Upper lobe of right lung (tissue), 1 donor: Measurements from ENCODE around the gene PHACTR3. TPM values are rescaled to one million over a fixed set of nuclear protein-coding genes. Genes with fewer than 3 reads are reported as not detected.

Source experiments
- ATAC-seq: fragments of 200-7000 bp; cut with Tn5 transposase; one replicate; pipeline ENCODE4 v1.9.1; 2020; ENCODE audit warnings: mild to moderate bottlenecking, moderate library complexity
- DNase-seq: peaks from one replicate; pipeline ENCODE4 v3.0.0-alpha.2; 2020
- H3K27ac ChIP-seq: fragments of 200-600 bp; one replicate; pipeline ENCODE4 v1.8.0; 2022
- H3K27me3 ChIP-seq: fragments of 200-600 bp; one replicate; pipeline ENCODE4 v1.8.0; 2022; ENCODE audit warnings: mild to moderate bottlenecking
- H3K36me3 ChIP-seq: fragments of 200-600 bp; one replicate; pipeline ENCODE4 v1.8.0; 2022
- H3K4me1 ChIP-seq: fragments of 200-600 bp; one replicate; pipeline ENCODE4 v1.8.0; 2022
- H3K4me3 ChIP-seq: fragments of 200-600 bp; one replicate; pipeline ENCODE4 v1.8.0; 2022; ENCODE audit warnings: mild to moderate bottlenecking
- H3K9me3 ChIP-seq: fragments of 200-600 bp; one replicate; pipeline ENCODE4 v1.8.0; 2022
- intact Hi-C: fragments of 100-400 bp; cut with DNase I; formaldehyde crosslinking; loops from one replicate; pipeline ENCODE4 v1.11.0; 2022
- total RNA-seq: library from RNA; stranded (reverse); fragmentation: NEBNext Ultra II Directional; extraction: Animal tissue kit (Norgen Biotek cat#: 25700); gene quantifications from one replicate; pipeline ENCODE4 v1.2.1, GENCODE V29; 2021
- TF ChIP-seq, protein P1 (sequence below): fragments of 200-600 bp; IDR thresholded peaks from one replicate; pipeline ENCODE4 v1.8.0; 2022; ENCODE audit warnings: antibody characterized with exemption
- donor health status: DM: no; HTN: yes; CAD: no; lungs with severe emphysema.

Gene PHACTR3
- total RNA-seq, 1 donor from 2014 or later, result 18.2 TPM

GRCh38 chr20:59672576-59672975 is 68.2 kb downstream of the PHACTR3 start:
- H3K4me3 ChIP-seq, result no peak overlapping the region
- no peaks in the 10 kb centered on the region for H3K36me3 ChIP-seq
- peaks cover 15% of the 10 kb centered on the region for H3K27me3 ChIP-seq
- H3K9me3 ChIP-seq, result no peaks in the 10 kb centered on the region
- H3K4me1 ChIP-seq, result no peaks in the 10 kb centered on the region
- DNase-seq (no peak), ATAC-seq (no peak)
- no peak overlapping the region for H3K27ac ChIP-seq
- intact Hi-C loops, result no loop called here
- TF ChIP-seq, protein P1, sequence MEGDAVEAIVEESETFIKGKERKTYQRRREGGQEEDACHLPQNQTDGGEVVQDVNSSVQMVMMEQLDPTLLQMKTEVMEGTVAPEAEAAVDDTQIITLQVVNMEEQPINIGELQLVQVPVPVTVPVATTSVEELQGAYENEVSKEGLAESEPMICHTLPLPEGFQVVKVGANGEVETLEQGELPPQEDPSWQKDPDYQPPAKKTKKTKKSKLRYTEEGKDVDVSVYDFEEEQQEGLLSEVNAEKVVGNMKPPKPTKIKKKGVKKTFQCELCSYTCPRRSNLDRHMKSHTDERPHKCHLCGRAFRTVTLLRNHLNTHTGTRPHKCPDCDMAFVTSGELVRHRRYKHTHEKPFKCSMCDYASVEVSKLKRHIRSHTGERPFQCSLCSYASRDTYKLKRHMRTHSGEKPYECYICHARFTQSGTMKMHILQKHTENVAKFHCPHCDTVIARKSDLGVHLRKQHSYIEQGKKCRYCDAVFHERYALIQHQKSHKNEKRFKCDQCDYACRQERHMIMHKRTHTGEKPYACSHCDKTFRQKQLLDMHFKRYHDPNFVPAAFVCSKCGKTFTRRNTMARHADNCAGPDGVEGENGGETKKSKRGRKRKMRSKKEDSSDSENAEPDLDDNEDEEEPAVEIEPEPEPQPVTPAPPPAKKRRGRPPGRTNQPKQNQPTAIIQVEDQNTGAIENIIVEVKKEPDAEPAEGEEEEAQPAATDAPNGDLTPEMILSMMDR, result no peak

- no peak overlapping the region for H3K27ac ChIP-seq
- no peak overlapping the region for H3K4me3 ChIP-seq
- intact Hi-C loops, result no loop called here
- no peaks in the 10 kb centered on the region for H3K36me3 ChIP-seq
- ATAC-seq, result no peak
- peaks cover 23% of the 10 kb centered on the region for H3K27me3 ChIP-seq
- DNase-seq, result no peak
- no peaks in the 10 kb centered on the region for H3K9me3 ChIP-seq
- TF ChIP-seq, protein P1, result no peak
- H3K4me1 ChIP-seq, result no peaks in the 10 kb centered on the region
These were observed 69.1 kb downstream of the PHACTR3 start for GRCh38 chr20:59673288-59673997.

GRCh38 chr20:59673998-59674445 is 69.7 kb downstream of the PHACTR3 start:
- H3K27ac ChIP-seq, result no peak overlapping the region
- H3K27me3 ChIP-seq, result peaks cover 23% of the 10 kb centered on the region
- TF ChIP-seq, protein P1, result no peak
- no peaks in the 10 kb centered on the region for H3K9me3 ChIP-seq
- no peaks in the 10 kb centered on the region for H3K4me1 ChIP-seq
- ATAC-seq (peak; percentile 24), DNase-seq (no peak)
- no peak overlapping the region for H3K4me3 ChIP-seq
- intact Hi-C loops, result no loop called here
- H3K36me3 ChIP-seq, result no peaks in the 10 kb centered on the region

DNA sequence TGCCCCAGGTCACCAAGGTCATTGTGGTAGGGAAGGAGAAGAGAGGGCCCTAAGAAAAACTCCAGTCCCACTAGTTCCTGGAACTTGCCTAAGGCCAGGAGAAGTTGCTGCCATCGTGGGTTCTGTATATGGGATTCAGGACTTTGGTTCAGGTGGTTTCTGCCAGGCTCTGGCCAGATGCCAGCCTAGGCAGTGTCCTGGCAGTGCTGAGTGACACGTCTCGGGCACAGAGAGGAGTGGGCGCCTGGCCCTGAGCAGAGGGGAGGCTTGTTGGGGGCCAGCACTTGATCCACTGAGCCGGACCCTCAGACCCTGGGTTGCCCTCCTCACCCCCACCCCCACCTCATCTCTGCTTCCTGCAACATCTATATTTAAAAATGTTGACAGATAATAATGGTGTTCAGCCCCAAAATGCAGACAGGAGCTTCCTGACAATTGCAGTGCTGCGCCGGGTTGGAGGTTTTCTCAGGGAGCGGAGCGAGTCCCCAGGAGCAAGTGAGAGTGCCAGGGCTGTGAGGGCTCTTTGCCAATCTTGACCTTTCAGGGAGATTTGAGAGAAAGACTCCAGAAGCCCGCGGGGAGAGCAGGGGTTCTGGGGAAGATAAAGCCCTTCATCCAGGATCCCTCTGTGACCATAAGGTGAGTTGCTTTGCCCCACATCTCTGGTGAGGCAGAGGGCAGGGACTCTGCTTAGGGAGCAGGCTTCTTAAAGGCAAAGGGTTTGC is 71.9 kb downstream of the PHACTR3 start:
- H3K9me3 ChIP-seq, result no peaks in the 10 kb centered on the region
- no peaks in the 10 kb centered on the region for H3K4me1 ChIP-seq
- TF ChIP-seq, protein P1, result no peak
- no peak overlapping the region for H3K4me3 ChIP-seq
- H3K27me3 ChIP-seq, result peaks cover 27% of the 10 kb centered on the region
- ATAC-seq (no peak), DNase-seq (no peak)
- intact Hi-C loops, result no loop called here
- no peaks in the 10 kb centered on the region for H3K36me3 ChIP-seq
- H3K27ac ChIP-seq, result no peak overlapping the region

DNA sequence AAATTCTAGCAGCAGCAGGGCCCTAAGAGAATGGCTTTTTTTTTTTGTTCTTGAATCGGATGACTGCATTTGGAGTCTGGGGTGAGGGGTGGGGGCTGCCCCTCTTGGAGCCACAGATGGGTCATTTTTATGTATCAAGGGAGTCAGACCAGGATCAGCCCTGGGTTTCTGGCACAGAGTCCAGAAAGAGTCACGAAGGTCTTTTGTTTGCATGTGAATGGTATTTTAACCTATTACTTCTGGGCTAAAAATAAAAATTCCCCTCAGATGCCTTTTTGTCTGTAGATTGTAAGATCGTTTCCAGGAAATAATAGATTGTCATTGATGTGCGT is 72.5 kb downstream of the PHACTR3 start:
- intact Hi-C loops, result no loop called here
- no peak for ATAC-seq
- TF ChIP-seq, protein P1, result no peak

More for the DNA sequence above, 72.5 kb downstream of the PHACTR3 start:
- no peaks in the 10 kb centered on the region for H3K36me3 ChIP-seq
- H3K9me3 ChIP-seq, result no peaks in the 10 kb centered on the region
- H3K4me1 ChIP-seq, result no peaks in the 10 kb centered on the region
- H3K27me3 ChIP-seq, result peaks cover 27% of the 10 kb centered on the region
- no peak overlapping the region for H3K4me3 ChIP-seq
- no peak overlapping the region for H3K27ac ChIP-seq
- DNase-seq, result no peak
